Neural cell (in vitro differentiated cells): Measurements from ENCODE around the gene GNA12. TPM values are rescaled to one million over a fixed set of nuclear protein-coding genes. Genes with fewer than 3 reads are reported as not detected.

Experiments
- H2AFZ ChIP-seq: fragments of 200-600, 300-800 bp; sonication (generic), shearing (Covaris generic); 2 replicates; pipeline ENCODE4 v1.6.0; 2014; ENCODE audit warnings: low read depth, mild to moderate bottlenecking, antibody characterized with exemption, low read length, moderate library complexity
- H3F3A ChIP-seq: fragments of 200-600 bp; shearing (Covaris generic); 2 replicates; pipeline ENCODE4 v1.6.1; 2016; ENCODE audit warnings: mild to moderate bottlenecking, moderate library complexity, mixed read lengths, antibody characterized with exemption, low read length; ENCODE audit not compliant: insufficient read depth, poor library complexity, severe bottlenecking
- H3K27ac ChIP-seq: fragments of 200-600, 300-800 bp; sonication (generic), shearing (Covaris generic); 2 replicates; pipeline ENCODE4 v1.5.1; 2014; ENCODE audit warnings: mild to moderate bottlenecking, low read length, moderate library complexity
- H3K27me3 ChIP-seq: fragments of 300-800, 200-600 bp; sonication (generic), shearing (Covaris generic); 2 replicates; pipeline ENCODE4 v1.6.0; 2014; ENCODE audit warnings: mild to moderate bottlenecking, low read depth, low read length, moderate library complexity; ENCODE audit not compliant: insufficient read depth
- H3K36me3 ChIP-seq: fragments of 300-800, 200-600 bp; sonication (generic), shearing (Covaris generic); 2 replicates; pipeline ENCODE4 v1.5.1; 2014; ENCODE audit warnings: mild to moderate bottlenecking, antibody characterized with exemption, low read length, moderate library complexity; ENCODE audit not compliant: insufficient read depth
- H3K4me2 ChIP-seq: fragments of 300-800, 200-600 bp; sonication (generic), shearing (Covaris generic); 2 replicates; pipeline ENCODE4 v1.6.0; 2014; ENCODE audit warnings: mild to moderate bottlenecking, low read length
- H3K4me3 ChIP-seq: fragments of 300-800, 200-600 bp; sonication (generic), shearing (Covaris generic); 2 replicates; pipeline ENCODE4 v1.5.1; 2014; ENCODE audit warnings: mild to moderate bottlenecking, low read length, moderate library complexity
- H3K79me2 ChIP-seq: fragments of 200-600 bp; shearing (Covaris generic); replicated peaks from 2 replicates; pipeline ENCODE4 v1.6.0; 2014; ENCODE audit warnings: mild to moderate bottlenecking, low read length, moderate library complexity; ENCODE audit not compliant: insufficient read depth
- H3K9ac ChIP-seq: fragments of 300-800, 200-600 bp; sonication (generic), shearing (Covaris generic); 2 replicates; pipeline ENCODE4 v1.6.1; 2016; ENCODE audit warnings: mild to moderate bottlenecking, low read length, mixed read lengths
- H3K9me2 ChIP-seq: fragments of 200-600 bp; shearing (Covaris generic); 2 replicates; pipeline ENCODE4 v1.6.1; 2016; ENCODE audit warnings: mild to moderate bottlenecking, low read length, mixed read lengths; ENCODE audit not compliant: insufficient read depth
- H3K9me3 ChIP-seq: fragments of 200-600, 300-800 bp; sonication (generic), shearing (Covaris generic); 2 replicates; pipeline ENCODE4 v1.6.1; 2016; ENCODE audit warnings: mild to moderate bottlenecking, mixed run types, low read length, moderate library complexity, mixed read lengths
- H4K20me1 ChIP-seq: fragments of 200-600 bp; shearing (Covaris generic); 2 replicates; pipeline ENCODE4 v1.6.1; 2016; ENCODE audit warnings: mild to moderate bottlenecking, mixed run types; ENCODE audit not compliant: insufficient read depth
- CTCF ChIP-seq: fragments of 450-650 bp; IDR thresholded peaks from 2 replicates; pipeline ENCODE4 v1.5.1; 2014; ENCODE audit warnings: antibody characterized with exemption, mild to moderate bottlenecking, moderate library complexity; ENCODE audit not compliant: poor library complexity, severe bottlenecking
- EP300 ChIP-seq: fragments of 450-650 bp; conservative IDR thresholded peaks from 2 replicates; pipeline ENCODE4 v1.6.1; 2014; ENCODE audit warnings: antibody characterized with exemption, mild to moderate bottlenecking, moderate library complexity; ENCODE audit not compliant: poor library complexity, severe bottlenecking
- EZH2 ChIP-seq: fragments of 200-600, 300-800 bp; shearing (Covaris generic), sonication (generic); IDR thresholded peaks from 2 replicates; pipeline ENCODE4 v1.6.1; 2014; ENCODE audit warnings: antibody characterized with exemption, low read length, borderline replicate concordance, mild to moderate bottlenecking; ENCODE audit not compliant: insufficient read depth, poor library complexity, severe bottlenecking
- MXI1 ChIP-seq: fragments of 450-650 bp; conservative IDR thresholded peaks from 2 replicates; pipeline ENCODE4 v1.6.1; 2014; ENCODE audit warnings: antibody characterized with exemption, mild to moderate bottlenecking; ENCODE audit not compliant: poor library complexity, severe bottlenecking
- POLR2AphosphoS5 ChIP-seq: IDR thresholded peaks from 2 replicates; pipeline ENCODE4 v1.6.1; 2012
- RAD21 ChIP-seq: fragments of 450-650 bp; conservative IDR thresholded peaks from 2 replicates; pipeline ENCODE4 v1.6.1; 2014; ENCODE audit warnings: antibody characterized with exemption, mild to moderate bottlenecking, moderate library complexity
- SMC3 ChIP-seq: fragments of 450-650 bp; conservative IDR thresholded peaks from 2 replicates; pipeline ENCODE4 v1.6.1; 2014; ENCODE audit warnings: antibody characterized with exemption, mild to moderate bottlenecking, moderate library complexity; ENCODE audit not compliant: poor library complexity
- TAF1 ChIP-seq: IDR thresholded peaks from 2 replicates; pipeline ENCODE4 v1.6.1; 2012; ENCODE audit warnings: low read depth
- polyA plus RNA-seq: library from polyadenylated mRNA; depleted of rRNA; stranded (reverse); fragments of >200 nt; gene quantifications from 2 replicates; pipeline ENCODE4 v1.2.3, GENCODE V29; 2014
- TF ChIP-seq, protein P1 (sequence below): IDR thresholded peaks from 2 replicates; pipeline ENCODE4 v1.6.1; 2012; ENCODE audit warnings: borderline replicate concordance

GNA12 gene
- polyA plus RNA-seq, 1 donor from 2014 or later, result 15.5 TPM

- H3F3A ChIP-seq, result no peaks in the 10 kb centered on the region
- no peaks in the 10 kb centered on the region for H3K79me2 ChIP-seq
- no peak overlapping the region for H3K4me3 ChIP-seq
- no peaks in the 10 kb centered on the region for H3K27me3 ChIP-seq
- H3K4me2 ChIP-seq, result no peak overlapping the region
- no peak overlapping the region for H3K27ac ChIP-seq
- H4K20me1 ChIP-seq, result no peaks in the 10 kb centered on the region
- H3K9ac ChIP-seq, result no peak overlapping the region
- H3K9me2 ChIP-seq, result no peaks in the 10 kb centered on the region
- TF ChIP-seq SMC3, result no peak
- TF ChIP-seq, protein P1, sequence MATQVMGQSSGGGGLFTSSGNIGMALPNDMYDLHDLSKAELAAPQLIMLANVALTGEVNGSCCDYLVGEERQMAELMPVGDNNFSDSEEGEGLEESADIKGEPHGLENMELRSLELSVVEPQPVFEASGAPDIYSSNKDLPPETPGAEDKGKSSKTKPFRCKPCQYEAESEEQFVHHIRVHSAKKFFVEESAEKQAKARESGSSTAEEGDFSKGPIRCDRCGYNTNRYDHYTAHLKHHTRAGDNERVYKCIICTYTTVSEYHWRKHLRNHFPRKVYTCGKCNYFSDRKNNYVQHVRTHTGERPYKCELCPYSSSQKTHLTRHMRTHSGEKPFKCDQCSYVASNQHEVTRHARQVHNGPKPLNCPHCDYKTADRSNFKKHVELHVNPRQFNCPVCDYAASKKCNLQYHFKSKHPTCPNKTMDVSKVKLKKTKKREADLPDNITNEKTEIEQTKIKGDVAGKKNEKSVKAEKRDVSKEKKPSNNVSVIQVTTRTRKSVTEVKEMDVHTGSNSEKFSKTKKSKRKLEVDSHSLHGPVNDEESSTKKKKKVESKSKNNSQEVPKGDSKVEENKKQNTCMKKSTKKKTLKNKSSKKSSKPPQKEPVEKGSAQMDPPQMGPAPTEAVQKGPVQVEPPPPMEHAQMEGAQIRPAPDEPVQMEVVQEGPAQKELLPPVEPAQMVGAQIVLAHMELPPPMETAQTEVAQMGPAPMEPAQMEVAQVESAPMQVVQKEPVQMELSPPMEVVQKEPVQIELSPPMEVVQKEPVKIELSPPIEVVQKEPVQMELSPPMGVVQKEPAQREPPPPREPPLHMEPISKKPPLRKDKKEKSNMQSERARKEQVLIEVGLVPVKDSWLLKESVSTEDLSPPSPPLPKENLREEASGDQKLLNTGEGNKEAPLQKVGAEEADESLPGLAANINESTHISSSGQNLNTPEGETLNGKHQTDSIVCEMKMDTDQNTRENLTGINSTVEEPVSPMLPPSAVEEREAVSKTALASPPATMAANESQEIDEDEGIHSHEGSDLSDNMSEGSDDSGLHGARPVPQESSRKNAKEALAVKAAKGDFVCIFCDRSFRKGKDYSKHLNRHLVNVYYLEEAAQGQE, result no peak
- no peak for TF ChIP-seq CTCF
- TF ChIP-seq MXI1, result no peak
- no peak for TF ChIP-seq TAF1
- no peak for TF ChIP-seq POLR2AphosphoS5
- TF ChIP-seq EZH2, result no peak
- TF ChIP-seq RAD21, result no peak
- TF ChIP-seq EP300, result no peak
- H3K9me3 ChIP-seq, result no peaks in the 10 kb centered on the region
- H3K36me3 ChIP-seq, result no peaks in the 10 kb centered on the region
- H2AFZ ChIP-seq, result no peak overlapping the region
These were observed 111.7 kb downstream of the GNA12 start for GRCh38 chr7:2732388-2732787.

DNA sequence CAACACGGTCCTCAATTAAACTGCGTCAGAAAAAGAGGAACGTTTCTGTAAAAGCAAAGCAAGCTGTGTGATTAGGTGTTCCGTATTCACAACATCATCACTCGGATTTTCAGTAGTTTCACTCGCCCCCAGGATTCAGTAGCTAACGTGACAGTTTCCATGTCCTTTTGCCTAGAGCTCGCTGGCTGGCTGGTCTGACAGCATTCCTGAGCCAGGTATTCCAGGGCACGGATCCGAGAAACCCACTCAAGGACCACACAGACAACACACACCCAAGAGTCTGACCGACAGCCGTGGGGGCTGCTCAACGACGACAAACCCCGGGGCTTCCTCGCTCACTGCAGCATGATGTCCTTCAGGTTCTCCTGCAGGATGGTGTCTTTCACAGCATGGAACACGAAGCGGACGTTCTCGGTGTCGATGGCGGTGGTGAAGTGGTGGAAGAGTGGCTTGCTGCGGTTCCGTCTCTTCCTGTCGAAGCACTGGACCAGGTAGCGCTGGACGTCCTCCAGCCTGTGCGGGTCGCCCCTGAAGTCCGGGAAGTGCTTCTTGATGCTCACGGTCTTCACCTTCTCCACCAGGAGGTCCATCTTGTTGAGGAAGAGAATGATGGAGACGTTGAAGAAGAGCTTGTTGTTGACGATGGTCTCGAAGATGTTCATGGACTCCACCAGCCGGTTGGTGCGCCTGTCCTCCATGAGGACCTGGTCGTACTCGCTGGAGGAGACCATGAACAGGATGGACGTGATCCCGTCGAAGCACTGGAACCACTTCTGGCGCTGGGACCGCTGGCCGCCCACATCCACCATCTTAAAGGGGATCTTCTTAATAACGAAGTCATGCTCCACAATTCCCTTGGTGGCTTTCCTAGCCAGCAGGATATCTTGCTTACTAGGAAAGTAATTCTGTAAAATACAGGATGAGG is 113.0 kb downstream of the GNA12 start:
- TF ChIP-seq TAF1 (no peak), CTCF (no peak), POLR2AphosphoS5 (no peak), RAD21 (no peak), SMC3 (no peak), MXI1 (no peak), EP300 (no peak), EZH2 (no peak)
- TF ChIP-seq, protein P1, result no peak
- Histone ChIP-seq H4K20me1 (no peaks in the 10 kb centered on the region), H2AFZ (no peak overlapping the region), H3K4me2 (no peak overlapping the region), H3K9ac (no peak overlapping the region), H3F3A (no peaks in the 10 kb centered on the region), H3K27me3 (no peaks in the 10 kb centered on the region), H3K79me2 (no peaks in the 10 kb centered on the region), H3K36me3 (no peaks in the 10 kb centered on the region), H3K9me2 (no peaks in the 10 kb centered on the region), H3K4me3 (no peak overlapping the region), H3K27ac (no peak overlapping the region), H3K9me3 (no peaks in the 10 kb centered on the region)
